ENCODE results near the gene DDX11. TPM values are rescaled to one million over a fixed set of nuclear protein-coding genes. Genes with fewer than 3 reads are reported as not detected.
"Not testable (repeated sequence)": the region's sequence is repeated elsewhere in the genome, so short reads cannot be mapped to it uniquely, and the experiment has no call there.

Gene DDX11
- total RNA-seq, 2 experiments from 2014 or later, result 136 to 155 TPM

GRCh38 chr12:31037931-31038330 is 35.7 kb upstream of the DDX11 start:
- intact Hi-C loops (cut with micrococcal nuclease), result no loop called here
- no peaks in the 10 kb centered on the region for H3K36me3 Mint-ChIP-seq (ENCODE audit: low read depth)
- CTCF ChIA-PET, result no interaction called here
- no peaks in the 10 kb centered on the region for H3K9me3 Mint-ChIP-seq
- H3K27me3 Mint-ChIP-seq (ENCODE audit: low read depth), result peaks cover 15% of the 10 kb centered on the region
- no peaks in the 10 kb centered on the region for H3K4me1 Mint-ChIP-seq (ENCODE audit: low read depth)
- H3K27ac Mint-ChIP-seq, result no peak overlapping the region
- DNase-seq, result no peak
- H3K4me3 Mint-ChIP-seq, result no peak overlapping the region

GRCh38 chr12:31041033-31041564 is 32.6 kb upstream of the DDX11 start:
- no peak overlapping the region for H3K27ac Mint-ChIP-seq
- H3K36me3 Mint-ChIP-seq (ENCODE audit: low read depth), result no peaks in the 10 kb centered on the region
- H3K4me1 Mint-ChIP-seq (ENCODE audit: low read depth), result no peaks in the 10 kb centered on the region
- peaks cover 3% of the 10 kb centered on the region for H3K9me3 Mint-ChIP-seq
- no peak overlapping the region for H3K4me3 Mint-ChIP-seq
- peaks cover 9% of the 10 kb centered on the region for H3K27me3 Mint-ChIP-seq (ENCODE audit: low read depth)
- CTCF ChIA-PET, result no interaction called here
- intact Hi-C loops (cut with micrococcal nuclease), result no loop called here
- no peak for DNase-seq

- H3K27me3 Mint-ChIP-seq (ENCODE audit: low read depth); CTCF ChIA-PET; H3K4me3 Mint-ChIP-seq; H3K27ac Mint-ChIP-seq; DNase-seq; H3K9me3 Mint-ChIP-seq; H3K36me3 Mint-ChIP-seq (ENCODE audit: low read depth): not testable (repeated sequence)
- peaks cover 17% of the 10 kb centered on the region for H3K4me1 Mint-ChIP-seq (ENCODE audit: low read depth)
- intact Hi-C loops (cut with micrococcal nuclease), result loop anchor here (5.0 kb wide), 1 partner anchor 198 kb away; no protein-coding TSS in a partner anchor
Observed at GRCh38 chr12:31050143-31050542, 23.5 kb upstream of the DDX11 start.

- intact Hi-C loops (cut with micrococcal nuclease), result loop anchor here (5.0 kb wide), 1 partner anchor 198 kb away; no protein-coding TSS in a partner anchor
- H3K4me1 Mint-ChIP-seq (ENCODE audit: low read depth), result peaks cover 17% of the 10 kb centered on the region
- H3K27me3 Mint-ChIP-seq (ENCODE audit: low read depth); H3K27ac Mint-ChIP-seq; H3K36me3 Mint-ChIP-seq (ENCODE audit: low read depth); H3K4me3 Mint-ChIP-seq; H3K9me3 Mint-ChIP-seq; DNase-seq; CTCF ChIA-PET: not testable (repeated sequence)
Observed at GRCh38 chr12:31050548-31050947, 23.1 kb upstream of the DDX11 start.

GRCh38 chr12:31051692-31052091 is 22.0 kb upstream of the DDX11 start:
- H3K27me3 Mint-ChIP-seq (ENCODE audit: low read depth); H3K36me3 Mint-ChIP-seq (ENCODE audit: low read depth); H3K9me3 Mint-ChIP-seq; H3K4me3 Mint-ChIP-seq; CTCF ChIA-PET: not testable (repeated sequence)
- Mint-ChIP-seq H3K27ac (peak overlapping the region; percentile 66), H3K4me1 (ENCODE audit: low read depth) (peaks cover 17% of the 10 kb centered on the region)
- intact Hi-C loops (cut with micrococcal nuclease), result loop anchor here (5.0 kb wide), 1 partner anchor 199 kb away; no protein-coding TSS in a partner anchor
- DNase-seq, result peak; percentile 63

- Mint-ChIP-seq H3K27ac (peak overlapping the region; percentile 66), H3K4me1 (ENCODE audit: low read depth) (peaks cover 17% of the 10 kb centered on the region)
- H3K27me3 Mint-ChIP-seq (ENCODE audit: low read depth); CTCF ChIA-PET; H3K36me3 Mint-ChIP-seq (ENCODE audit: low read depth); H3K4me3 Mint-ChIP-seq; DNase-seq; H3K9me3 Mint-ChIP-seq: not testable (repeated sequence)
- intact Hi-C loops (cut with micrococcal nuclease), result loop anchor here (5.0 kb wide), 1 partner anchor 200 kb away; no protein-coding TSS in a partner anchor
Observed at GRCh38 chr12:31052121-31052520, 21.5 kb upstream of the DDX11 start.

- DNase-seq; H3K27ac Mint-ChIP-seq; CTCF ChIA-PET; H3K36me3 Mint-ChIP-seq (ENCODE audit: low read depth); H3K27me3 Mint-ChIP-seq (ENCODE audit: low read depth); H3K9me3 Mint-ChIP-seq; H3K4me3 Mint-ChIP-seq: not testable (repeated sequence)
- H3K4me1 Mint-ChIP-seq (ENCODE audit: low read depth), result peaks cover 17% of the 10 kb centered on the region
- intact Hi-C loops (cut with micrococcal nuclease), result loop anchor here (5.0 kb wide), 1 partner anchor 201 kb away; no protein-coding TSS in a partner anchor
Observed at GRCh38 chr12:31052666-31053439, 20.8 kb upstream of the DDX11 start.

- CTCF ChIA-PET; H3K36me3 Mint-ChIP-seq (ENCODE audit: low read depth); DNase-seq; H3K9me3 Mint-ChIP-seq; H3K27ac Mint-ChIP-seq; H3K27me3 Mint-ChIP-seq (ENCODE audit: low read depth); H3K4me3 Mint-ChIP-seq: not testable (repeated sequence)
- intact Hi-C loops (cut with micrococcal nuclease), result loop anchor here (5.0 kb wide), 1 partner anchor 202 kb away; no protein-coding TSS in a partner anchor
- H3K4me1 Mint-ChIP-seq (ENCODE audit: low read depth), result peaks cover 17% of the 10 kb centered on the region
Observed at GRCh38 chr12:31053944-31054343, 19.7 kb upstream of the DDX11 start.

- no peaks in the 10 kb centered on the region for H3K36me3 Mint-ChIP-seq (ENCODE audit: low read depth)
- no peaks in the 10 kb centered on the region for H3K9me3 Mint-ChIP-seq
- intact Hi-C loops (cut with micrococcal nuclease), result no loop called here
- H3K27ac Mint-ChIP-seq, result no peak overlapping the region
- H3K4me3 Mint-ChIP-seq, result no peak overlapping the region
- DNase-seq, result no peak
- CTCF ChIA-PET, result no interaction called here
- no peaks in the 10 kb centered on the region for H3K27me3 Mint-ChIP-seq (ENCODE audit: low read depth)
- H3K4me1 Mint-ChIP-seq (ENCODE audit: low read depth), result peaks cover 5% of the 10 kb centered on the region
Observed at GRCh38 chr12:31057671-31058070, 16.0 kb upstream of the DDX11 start.

GRCh38 chr12:31066196-31066595 is 7.5 kb upstream of the DDX11 start:
- H3K27me3 Mint-ChIP-seq (ENCODE audit: low read depth); H3K4me1 Mint-ChIP-seq (ENCODE audit: low read depth); H3K4me3 Mint-ChIP-seq; H3K27ac Mint-ChIP-seq; H3K36me3 Mint-ChIP-seq (ENCODE audit: low read depth); H3K9me3 Mint-ChIP-seq; CTCF ChIA-PET; DNase-seq; intact Hi-C loops (cut with micrococcal nuclease): not testable (repeated sequence)

- H3K4me3 Mint-ChIP-seq; intact Hi-C loops (cut with micrococcal nuclease); H3K36me3 Mint-ChIP-seq (ENCODE audit: low read depth); DNase-seq; H3K4me1 Mint-ChIP-seq (ENCODE audit: low read depth); H3K27me3 Mint-ChIP-seq (ENCODE audit: low read depth); CTCF ChIA-PET; H3K27ac Mint-ChIP-seq; H3K9me3 Mint-ChIP-seq: not testable (repeated sequence)
Observed at GRCh38 chr12:31067656-31068055, 6.0 kb upstream of the DDX11 start.

- peaks cover 16% of the 10 kb centered on the region for H3K4me1 Mint-ChIP-seq (ENCODE audit: low read depth)
- H3K27me3 Mint-ChIP-seq (ENCODE audit: low read depth); H3K36me3 Mint-ChIP-seq (ENCODE audit: low read depth); H3K27ac Mint-ChIP-seq; H3K9me3 Mint-ChIP-seq; CTCF ChIA-PET; DNase-seq; H3K4me3 Mint-ChIP-seq: not testable (repeated sequence)
- intact Hi-C loops (cut with micrococcal nuclease), result loop anchor here (10.0 kb wide), 2 partner anchors 134 to 1204 kb away; no protein-coding TSS in a partner anchor
Observed at GRCh38 chr12:31070971-31071740, 2.5 kb upstream of the DDX11 start.
